GM23338 (cell line): ENCODE results near the gene MRGPRX3. TPM values are rescaled to one million over a fixed set of nuclear protein-coding genes. Genes with fewer than 3 reads are reported as not detected.

Experiments used
- ATAC-seq: fragments of 200-7000 bp; cut with Tn5 transposase; 3 replicates; pipeline ENCODE4 v1.9.1; 2020
- DNase-seq: peaks from one replicate; pipeline ENCODE4 v3.0.0-alpha.2; 2015; ENCODE audit warnings: low spot score
- H2AFZ ChIP-seq: fragments of 200-600 bp; sonication (generic); 2 replicates; pipeline ENCODE4 v1.8.0; 2016; ENCODE audit warnings: antibody characterized with exemption, mild to moderate bottlenecking, moderate library complexity
- H3F3A ChIP-seq: fragments of 200-600 bp; sonication (generic); replicated peaks from 2 replicates; pipeline ENCODE4 v1.8.0; 2017; ENCODE audit warnings: antibody characterized with exemption, mixed run types, low read depth
- H3K27ac ChIP-seq: fragments of 200-600 bp; sonication (generic); 2 replicates; pipeline ENCODE4 v1.6.1; 2016; ENCODE audit warnings: low read depth
- H3K27me3 ChIP-seq: fragments of 200-600 bp; sonication (generic); 2 replicates; pipeline ENCODE4 v1.8.0; 2016; ENCODE audit warnings: mild to moderate bottlenecking, mixed run types, moderate library complexity; ENCODE audit not compliant: insufficient read depth
- H3K36me3 ChIP-seq: fragments of 200-600 bp; sonication (generic); 2 replicates; pipeline ENCODE4 v1.8.0; 2016; ENCODE audit warnings: mild to moderate bottlenecking; ENCODE audit not compliant: insufficient read depth
- H3K4me1 ChIP-seq: fragments of 200-600 bp; sonication (generic); 2 replicates; pipeline ENCODE4 v1.8.0; 2016; ENCODE audit warnings: mild to moderate bottlenecking, moderate library complexity; ENCODE audit not compliant: insufficient read depth
- H3K4me2 ChIP-seq: fragments of 200-600 bp; sonication (generic); 2 replicates; pipeline ENCODE4 v1.7.1; 2017; ENCODE audit warnings: mixed run types
- H3K4me3 ChIP-seq: fragments of 200-600 bp; sonication (generic); 2 replicates; pipeline ENCODE4 v1.6.1; 2016; ENCODE audit warnings: mixed run types
- H3K79me2 ChIP-seq: fragments of 200-600 bp; sonication (generic); replicated peaks from 2 replicates; pipeline ENCODE4 v1.8.0; 2017; ENCODE audit warnings: mild to moderate bottlenecking; ENCODE audit not compliant: insufficient read depth
- H3K9me2 ChIP-seq: fragments of 200-600 bp; sonication (generic); 2 replicates; pipeline ENCODE4 v1.8.0; 2017; ENCODE audit not compliant: insufficient read depth
- H4K20me1 ChIP-seq: fragments of 200-600 bp; sonication (generic); replicated peaks from 2 replicates; pipeline ENCODE4 v1.8.0; 2017; ENCODE audit warnings: mild to moderate bottlenecking; ENCODE audit not compliant: insufficient read depth
- H3K27ac Mint-ChIP-seq: 2 replicates; pipeline ENCODE4 v1.8.0; 2020; ENCODE audit warnings: inconsistent platforms, mild to moderate bottlenecking, moderate library complexity, mixed read lengths
- H3K27me3 Mint-ChIP-seq: 3 replicates; pipeline ENCODE4 v1.8.0; 2022; ENCODE audit warnings: low read depth, mild to moderate bottlenecking, moderate library complexity, mixed read lengths, inconsistent platforms; ENCODE audit not compliant: insufficient read depth, poor library complexity
- H3K36me3 Mint-ChIP-seq: 3 replicates; pipeline ENCODE4 v1.8.0; 2021; ENCODE audit warnings: low read depth, mild to moderate bottlenecking, inconsistent platforms, moderate library complexity, mixed read lengths
- H3K4me1 Mint-ChIP-seq: 3 replicates; pipeline ENCODE4 v1.8.0; 2020; ENCODE audit warnings: mild to moderate bottlenecking, inconsistent platforms, mixed read lengths
- H3K4me3 Mint-ChIP-seq: 3 replicates; pipeline ENCODE4 v1.8.0; 2021; ENCODE audit warnings: moderate library complexity, mild to moderate bottlenecking, inconsistent platforms, mixed read lengths
- H3K9me3 Mint-ChIP-seq: 3 replicates; pipeline ENCODE4 v1.8.0; 2020; ENCODE audit warnings: moderate library complexity, mild to moderate bottlenecking, inconsistent platforms, mixed read lengths
- CREB1 ChIP-seq: fragments of 250-450 bp; sonication (Bioruptor Pico); IDR thresholded peaks from 2 replicates; pipeline ENCODE4 v1.5.0; 2020; ENCODE audit warnings: low read depth, mild to moderate bottlenecking, moderate library complexity
- EZH2 ChIP-seq: fragments of 200-600 bp; sonication (generic); IDR thresholded peaks from one replicate; pipeline ENCODE4 v1.8.0; 2017; ENCODE audit warnings: antibody characterized with exemption, mild to moderate bottlenecking, low read depth; ENCODE audit not compliant: unreplicated experiment
- JUNB ChIP-seq: IDR thresholded peaks from one replicate; pipeline ENCODE4 v1.6.1; 2016; ENCODE audit warnings: antibody characterized with exemption; ENCODE audit not compliant: unreplicated experiment
- NANOG ChIP-seq: IDR thresholded peaks from 2 replicates; pipeline ENCODE4 v1.6.1; 2016; ENCODE audit warnings: antibody characterized with exemption, borderline replicate concordance
- POLR2AphosphoS5 ChIP-seq: IDR thresholded peaks from 2 replicates; pipeline ENCODE4 v1.6.1; 2016; ENCODE audit warnings: antibody characterized with exemption, low read depth
- STAT1 ChIP-seq: IDR thresholded peaks from one replicate; pipeline ENCODE4 v1.6.1; 2016; ENCODE audit warnings: antibody characterized with exemption; ENCODE audit not compliant: unreplicated experiment
- ZNF114 ChIP-seq: fragments of 250-450 bp; sonication (Bioruptor Pico); IDR thresholded peaks from 2 replicates; pipeline ENCODE4 v1.5.0; 2020; ENCODE audit warnings: mild to moderate bottlenecking, moderate library complexity
- ZNF331 ChIP-seq: fragments of 250-450 bp; sonication (Bioruptor Pico); IDR thresholded peaks from 2 replicates; pipeline ENCODE4 v1.5.0; 2020; ENCODE audit warnings: low read depth, mild to moderate bottlenecking, moderate library complexity
- polyA plus RNA-seq: library from polyadenylated mRNA; unstranded; fragments of >200 nt; fragmentation: Nextera tagmentation; extraction: Ambion mirVana; gene quantifications from 2 replicates; pipeline ENCODE4 v1.2.1, GENCODE V29; 2016
- total RNA-seq: library from RNA; depleted of rRNA; stranded (reverse); fragments of >200 nt; shearing (Covaris generic); gene quantifications from 2 replicates; pipeline ENCODE4 v1.2.3, GENCODE V29; 2014
- TF ChIP-seq, protein P1 (sequence below): IDR thresholded peaks from one replicate; pipeline ENCODE4 v1.6.1; 2018; ENCODE audit warnings: antibody characterized with exemption; ENCODE audit not compliant: unreplicated experiment
- TF ChIP-seq, protein P2 (sequence below): IDR thresholded peaks from 2 replicates; pipeline ENCODE4 v1.6.1; 2016; ENCODE audit warnings: antibody characterized with exemption
- TF ChIP-seq, protein P3 (sequence below): fragments of 250-450 bp; sonication (Bioruptor Pico); IDR thresholded peaks from 2 replicates; pipeline ENCODE4 v1.5.0; 2020; ENCODE audit warnings: mild to moderate bottlenecking, moderate library complexity
- TF ChIP-seq, protein P4 (sequence below), 2 experiments: fragments of 200-600 bp in 1 of 2; sonication (generic) in 1 of 2; conservative IDR thresholded peaks; 2 replicates each; pipeline versions ENCODE4 v1.5.1 to v1.6.1; 2016 to 2017; ENCODE audit warnings: antibody characterized with exemption in 2 of 2, low read depth in 2 of 2, mild to moderate bottlenecking in 2 of 2, moderate library complexity in 1 of 2

The MRGPRX3 gene
- total and polyA plus RNA-seq, 2 experiments from 2014 or later = not detected

GRCh38 chr11:18091731-18092130 is 40.6 kb upstream of the MRGPRX3 start:
- no peaks in the 10 kb centered on the region for H3F3A ChIP-seq
- Mint-ChIP-seq H3K9me3 (no peaks in the 10 kb centered on the region), H3K4me1 (no peaks in the 10 kb centered on the region), H3K27me3 (no peaks in the 10 kb centered on the region), H3K36me3 (peaks cover 72% of the 10 kb centered on the region), H3K27ac (peak overlapping the region; percentile 57; the same call in 1 of the 2 replicates), H3K4me3 (no peak overlapping the region)
- no peaks in the 10 kb centered on the region for H3K4me1 ChIP-seq
- H3K9me2 ChIP-seq = no peaks in the 10 kb centered on the region
- H3K4me3 ChIP-seq = no peak overlapping the region
- DNase-seq = no peak
- no peak overlapping the region for H3K27ac ChIP-seq
- no peak overlapping the region for H3K4me2 ChIP-seq
- no peaks in the 10 kb centered on the region for H3K27me3 ChIP-seq
- TF ChIP-seq ZNF331 (CRISPR knock-in tag) = no peak
- no peak for TF ChIP-seq NANOG
- TF ChIP-seq, protein P1, sequence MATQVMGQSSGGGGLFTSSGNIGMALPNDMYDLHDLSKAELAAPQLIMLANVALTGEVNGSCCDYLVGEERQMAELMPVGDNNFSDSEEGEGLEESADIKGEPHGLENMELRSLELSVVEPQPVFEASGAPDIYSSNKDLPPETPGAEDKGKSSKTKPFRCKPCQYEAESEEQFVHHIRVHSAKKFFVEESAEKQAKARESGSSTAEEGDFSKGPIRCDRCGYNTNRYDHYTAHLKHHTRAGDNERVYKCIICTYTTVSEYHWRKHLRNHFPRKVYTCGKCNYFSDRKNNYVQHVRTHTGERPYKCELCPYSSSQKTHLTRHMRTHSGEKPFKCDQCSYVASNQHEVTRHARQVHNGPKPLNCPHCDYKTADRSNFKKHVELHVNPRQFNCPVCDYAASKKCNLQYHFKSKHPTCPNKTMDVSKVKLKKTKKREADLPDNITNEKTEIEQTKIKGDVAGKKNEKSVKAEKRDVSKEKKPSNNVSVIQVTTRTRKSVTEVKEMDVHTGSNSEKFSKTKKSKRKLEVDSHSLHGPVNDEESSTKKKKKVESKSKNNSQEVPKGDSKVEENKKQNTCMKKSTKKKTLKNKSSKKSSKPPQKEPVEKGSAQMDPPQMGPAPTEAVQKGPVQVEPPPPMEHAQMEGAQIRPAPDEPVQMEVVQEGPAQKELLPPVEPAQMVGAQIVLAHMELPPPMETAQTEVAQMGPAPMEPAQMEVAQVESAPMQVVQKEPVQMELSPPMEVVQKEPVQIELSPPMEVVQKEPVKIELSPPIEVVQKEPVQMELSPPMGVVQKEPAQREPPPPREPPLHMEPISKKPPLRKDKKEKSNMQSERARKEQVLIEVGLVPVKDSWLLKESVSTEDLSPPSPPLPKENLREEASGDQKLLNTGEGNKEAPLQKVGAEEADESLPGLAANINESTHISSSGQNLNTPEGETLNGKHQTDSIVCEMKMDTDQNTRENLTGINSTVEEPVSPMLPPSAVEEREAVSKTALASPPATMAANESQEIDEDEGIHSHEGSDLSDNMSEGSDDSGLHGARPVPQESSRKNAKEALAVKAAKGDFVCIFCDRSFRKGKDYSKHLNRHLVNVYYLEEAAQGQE = no peak
- TF ChIP-seq, protein P2, sequence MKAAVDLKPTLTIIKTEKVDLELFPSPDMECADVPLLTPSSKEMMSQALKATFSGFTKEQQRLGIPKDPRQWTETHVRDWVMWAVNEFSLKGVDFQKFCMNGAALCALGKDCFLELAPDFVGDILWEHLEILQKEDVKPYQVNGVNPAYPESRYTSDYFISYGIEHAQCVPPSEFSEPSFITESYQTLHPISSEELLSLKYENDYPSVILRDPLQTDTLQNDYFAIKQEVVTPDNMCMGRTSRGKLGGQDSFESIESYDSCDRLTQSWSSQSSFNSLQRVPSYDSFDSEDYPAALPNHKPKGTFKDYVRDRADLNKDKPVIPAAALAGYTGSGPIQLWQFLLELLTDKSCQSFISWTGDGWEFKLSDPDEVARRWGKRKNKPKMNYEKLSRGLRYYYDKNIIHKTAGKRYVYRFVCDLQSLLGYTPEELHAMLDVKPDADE = no peak
- TF ChIP-seq, protein P3, sequence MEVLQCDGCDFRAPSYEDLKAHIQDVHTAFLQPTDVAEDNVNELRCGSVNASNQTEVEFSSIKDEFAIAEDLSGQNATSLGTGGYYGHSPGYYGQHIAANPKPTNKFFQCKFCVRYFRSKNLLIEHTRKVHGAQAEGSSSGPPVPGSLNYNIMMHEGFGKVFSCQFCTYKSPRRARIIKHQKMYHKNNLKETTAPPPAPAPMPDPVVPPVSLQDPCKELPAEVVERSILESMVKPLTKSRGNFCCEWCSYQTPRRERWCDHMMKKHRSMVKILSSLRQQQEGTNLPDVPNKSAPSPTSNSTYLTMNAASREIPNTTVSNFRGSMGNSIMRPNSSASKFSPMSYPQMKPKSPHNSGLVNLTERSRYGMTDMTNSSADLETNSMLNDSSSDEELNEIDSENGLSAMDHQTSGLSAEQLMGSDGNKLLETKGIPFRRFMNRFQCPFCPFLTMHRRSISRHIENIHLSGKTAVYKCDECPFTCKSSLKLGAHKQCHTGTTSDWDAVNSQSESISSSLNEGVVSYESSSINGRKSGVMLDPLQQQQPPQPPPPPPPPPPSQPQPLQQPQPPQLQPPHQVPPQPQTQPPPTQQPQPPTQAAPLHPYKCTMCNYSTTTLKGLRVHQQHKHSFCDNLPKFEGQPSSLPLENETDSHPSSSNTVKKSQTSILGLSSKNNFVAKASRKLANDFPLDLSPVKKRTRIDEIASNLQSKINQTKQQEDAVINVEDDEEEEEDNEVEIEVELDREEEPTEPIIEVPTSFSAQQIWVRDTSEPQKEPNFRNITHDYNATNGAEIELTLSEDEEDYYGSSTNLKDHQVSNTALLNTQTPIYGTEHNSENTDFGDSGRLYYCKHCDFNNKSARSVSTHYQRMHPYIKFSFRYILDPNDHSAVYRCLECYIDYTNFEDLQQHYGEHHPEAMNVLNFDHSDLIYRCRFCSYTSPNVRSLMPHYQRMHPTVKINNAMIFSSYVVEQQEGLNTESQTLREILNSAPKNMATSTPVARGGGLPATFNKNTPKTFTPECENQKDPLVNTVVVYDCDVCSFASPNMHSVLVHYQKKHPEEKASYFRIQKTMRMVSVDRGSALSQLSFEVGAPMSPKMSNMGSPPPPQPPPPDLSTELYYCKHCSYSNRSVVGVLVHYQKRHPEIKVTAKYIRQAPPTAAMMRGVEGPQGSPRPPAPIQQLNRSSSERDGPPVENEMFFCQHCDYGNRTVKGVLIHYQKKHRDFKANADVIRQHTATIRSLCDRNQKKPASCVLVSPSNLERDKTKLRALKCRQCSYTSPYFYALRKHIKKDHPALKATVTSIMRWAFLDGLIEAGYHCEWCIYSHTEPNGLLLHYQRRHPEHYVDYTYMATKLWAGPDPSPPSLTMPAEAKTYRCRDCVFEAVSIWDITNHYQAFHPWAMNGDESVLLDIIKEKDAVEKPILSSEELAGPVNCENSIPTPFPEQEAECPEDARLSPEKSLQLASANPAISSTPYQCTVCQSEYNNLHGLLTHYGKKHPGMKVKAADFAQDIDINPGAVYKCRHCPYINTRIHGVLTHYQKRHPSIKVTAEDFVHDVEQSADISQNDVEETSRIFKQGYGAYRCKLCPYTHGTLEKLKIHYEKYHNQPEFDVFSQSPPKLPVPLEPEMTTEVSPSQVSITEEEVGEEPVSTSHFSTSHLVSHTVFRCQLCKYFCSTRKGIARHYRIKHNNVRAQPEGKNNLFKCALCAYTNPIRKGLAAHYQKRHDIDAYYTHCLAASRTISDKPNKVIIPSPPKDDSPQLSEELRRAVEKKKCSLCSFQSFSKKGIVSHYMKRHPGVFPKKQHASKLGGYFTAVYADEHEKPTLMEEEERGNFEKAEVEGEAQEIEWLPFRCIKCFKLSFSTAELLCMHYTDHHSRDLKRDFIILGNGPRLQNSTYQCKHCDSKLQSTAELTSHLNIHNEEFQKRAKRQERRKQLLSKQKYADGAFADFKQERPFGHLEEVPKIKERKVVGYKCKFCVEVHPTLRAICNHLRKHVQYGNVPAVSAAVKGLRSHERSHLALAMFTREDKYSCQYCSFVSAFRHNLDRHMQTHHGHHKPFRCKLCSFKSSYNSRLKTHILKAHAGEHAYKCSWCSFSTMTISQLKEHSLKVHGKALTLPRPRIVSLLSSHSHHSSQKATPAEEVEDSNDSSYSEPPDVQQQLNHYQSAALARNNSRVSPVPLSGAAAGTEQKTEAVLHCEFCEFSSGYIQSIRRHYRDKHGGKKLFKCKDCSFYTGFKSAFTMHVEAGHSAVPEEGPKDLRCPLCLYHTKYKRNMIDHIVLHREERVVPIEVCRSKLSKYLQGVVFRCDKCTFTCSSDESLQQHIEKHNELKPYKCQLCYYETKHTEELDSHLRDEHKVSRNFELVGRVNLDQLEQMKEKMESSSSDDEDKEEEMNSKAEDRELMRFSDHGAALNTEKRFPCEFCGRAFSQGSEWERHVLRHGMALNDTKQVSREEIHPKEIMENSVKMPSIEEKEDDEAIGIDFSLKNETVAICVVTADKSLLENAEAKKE = no peak
- no peak for TF ChIP-seq STAT1
- no peak for TF ChIP-seq ZNF114 (CRISPR knock-in tag)
- TF ChIP-seq CREB1 (CRISPR knock-in tag) = no peak
- TF ChIP-seq, protein P4, sequence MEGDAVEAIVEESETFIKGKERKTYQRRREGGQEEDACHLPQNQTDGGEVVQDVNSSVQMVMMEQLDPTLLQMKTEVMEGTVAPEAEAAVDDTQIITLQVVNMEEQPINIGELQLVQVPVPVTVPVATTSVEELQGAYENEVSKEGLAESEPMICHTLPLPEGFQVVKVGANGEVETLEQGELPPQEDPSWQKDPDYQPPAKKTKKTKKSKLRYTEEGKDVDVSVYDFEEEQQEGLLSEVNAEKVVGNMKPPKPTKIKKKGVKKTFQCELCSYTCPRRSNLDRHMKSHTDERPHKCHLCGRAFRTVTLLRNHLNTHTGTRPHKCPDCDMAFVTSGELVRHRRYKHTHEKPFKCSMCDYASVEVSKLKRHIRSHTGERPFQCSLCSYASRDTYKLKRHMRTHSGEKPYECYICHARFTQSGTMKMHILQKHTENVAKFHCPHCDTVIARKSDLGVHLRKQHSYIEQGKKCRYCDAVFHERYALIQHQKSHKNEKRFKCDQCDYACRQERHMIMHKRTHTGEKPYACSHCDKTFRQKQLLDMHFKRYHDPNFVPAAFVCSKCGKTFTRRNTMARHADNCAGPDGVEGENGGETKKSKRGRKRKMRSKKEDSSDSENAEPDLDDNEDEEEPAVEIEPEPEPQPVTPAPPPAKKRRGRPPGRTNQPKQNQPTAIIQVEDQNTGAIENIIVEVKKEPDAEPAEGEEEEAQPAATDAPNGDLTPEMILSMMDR (conservative IDR thresholded peaks at IDR 0.05; ENCODE audit: low read depth in 2 of 2) = no peak
- no peak for TF ChIP-seq POLR2AphosphoS5
- TF ChIP-seq EZH2 = no peak
- TF ChIP-seq JUNB = no peak
- H2AFZ ChIP-seq = no peak overlapping the region
- no peak for ATAC-seq
- H4K20me1 ChIP-seq = 0 out of 2 replicates have a peak, but pooled peaks cover 16% of the 10 kb centered on the region
- H3K36me3 ChIP-seq = peaks cover 38% of the 10 kb centered on the region
- H3K79me2 ChIP-seq = peaks cover 11% of the 10 kb centered on the region
